Hair follicular keratinocyte (primary cell): ENCODE measurements around the gene OR1E2. TPM values are rescaled to one million over a fixed set of nuclear protein-coding genes. Genes with fewer than 3 reads are reported as not detected.

Experiments
- total RNA-seq: library from RNA; depleted of rRNA; stranded (reverse); fragments of >200 nt; gene quantifications from 2 replicates; pipeline ENCODE4 v1.2.3, GENCODE V29; 2015

Gene OR1E2
- total RNA-seq, result not detected in 2 replicates

GRCh38 chr17:3433741-3434140 lies at the start of gene OR1E2:
OR1E2 (minus strand) TSS chr17:3433841; CDS start chr17:3433841, 0 bp downstream.

GRCh38 chr17:3475812-3476610 lies 42.4 kb upstream of the OR1E2 start, which contains the start of gene ASPA:
ASPA (plus strand) TSS chr17:3475997; CDS start chr17:3476160, 163 bp downstream.

GRCh38 chr17:3471599-3471998 lies 38.0 kb upstream of the OR1E2 start, which contains the start of gene SPATA22:
SPATA22 (minus strand) TSS chr17:3471819; CDS start chr17:3469325, 2,494 bp downstream.

GRCh38 chr17:3411070-3411469 lies 22.6 kb downstream of the OR1E2 start, which contains the start of gene OR3A3:
OR3A3 (plus strand) TSS chr17:3411370.

GRCh38 chr17:3398310-3398709 lies 35.3 kb downstream of the OR1E2 start, which contains the start of gene OR1E1:
OR1E1 (minus strand) TSS chr17:3398410; CDS start chr17:3398410, 0 bp downstream.

GRCh38 chr17:3385869-3386816 lies 47.5 kb downstream of the OR1E2 start, which contains the start of gene OR3A2:
OR3A2 (minus strand) TSS chr17:3386308.

Other genes starting within 250 kb of the OR1E2 start
- not detected in 2 replicates for gene OR1A2, start 236.3 kb downstream of the OR1E2 start, total RNA-seq
- gene OR1A1, start 226.2 kb downstream of the OR1E2 start, total RNA-seq, result not detected in 2 replicates
- not detected in 2 replicates for gene OR3A1, start 135.5 kb downstream of the OR1E2 start, total RNA-seq
- not detected in 2 replicates for gene OR3A2, start 47.5 kb downstream of the OR1E2 start, total RNA-seq
- gene OR1E1, start 35.4 kb downstream of the OR1E2 start, total RNA-seq, result not detected in 2 replicates
- not detected in 2 replicates for gene OR3A3, start 22.5 kb downstream of the OR1E2 start, total RNA-seq
- 0.76 TPM in 1 of 2 replicates, not detected in the other for gene SPATA22, start 38.0 kb upstream of the OR1E2 start, total RNA-seq
- not detected in 2 replicates for gene ASPA, start 42.2 kb upstream of the OR1E2 start, total RNA-seq
- gene TRPV3, start 124.0 kb upstream of the OR1E2 start, total RNA-seq, result 1.4 and 5.1 TPM in 2 replicates
- 0.55 and 1.0 TPM in 2 replicates for gene TRPV1, start 175.6 kb upstream of the OR1E2 start, total RNA-seq
- gene SHPK, start 202.4 kb upstream of the OR1E2 start, total RNA-seq, result 11.2 and 16.1 TPM in 2 replicates
- 12.8 and 20.4 TPM in 2 replicates for gene CTNS, start 202.9 kb upstream of the OR1E2 start, total RNA-seq
- gene TAX1BP3, start 234.7 kb upstream of the OR1E2 start, total RNA-seq, result 320 and 364 TPM in 2 replicates
- gene EMC6, start 235.0 kb upstream of the OR1E2 start, total RNA-seq, result 20.4 and 26.5 TPM in 2 replicates